GM12878 (cell line): ENCODE measurements around the gene RNF34.

Experiments used
- CEBPB ChIP-seq, 2 experiments: fragments of 150-350 bp in 1 of 2; IDR thresholded peaks; 2 replicates each; pipeline ENCODE4 v1.6.1; 2012 to 2014; ENCODE audit warnings: low read depth in 2 of 2, low read length in 2 of 2, borderline replicate concordance in 1 of 2, inconsistent platforms in 1 of 2
- MXI1 ChIP-seq: fragments of 150-350 bp; IDR thresholded peaks from 2 replicates; pipeline ENCODE4 v1.6.1; 2011; ENCODE audit warnings: low read depth, mild to moderate bottlenecking, inconsistent platforms, low read length, improper control_type of control experiment

DNA sequence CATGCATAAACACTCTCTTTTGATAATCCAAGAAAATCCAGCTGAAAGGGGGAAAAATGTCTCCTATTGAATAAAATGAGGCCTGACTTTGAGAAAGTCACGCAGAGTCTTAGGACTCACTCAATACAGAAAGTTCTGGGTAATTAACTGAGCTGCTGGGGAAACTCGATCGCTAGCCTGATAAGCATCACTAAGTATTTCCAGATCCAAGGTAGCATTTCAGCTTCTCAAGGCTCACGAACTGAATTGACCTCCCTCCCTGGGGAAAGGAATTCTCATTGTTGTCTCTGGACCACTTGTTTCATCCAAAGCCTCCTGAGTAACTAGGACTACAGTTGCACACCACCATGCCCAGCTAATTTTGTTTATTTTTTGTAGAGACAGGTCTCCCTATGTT lies 33.9 kb upstream of the RNF34 start:
- TF ChIP-seq MXI1 (no peak), CEBPB (IDR thresholded peaks at IDR 0.05; ENCODE audit: borderline replicate concordance in 1 of 2, low read depth in 2 of 2, low read length in 2 of 2) (no peak)
